HepG2 (cell line): Measurements from ENCODE around the gene PLCD4. TPM values are rescaled to one million over a fixed set of nuclear protein-coding genes. Genes with fewer than 3 reads are reported as not detected.
A peak's percentile ranks its signal among the peaks of the same experiment; 100 is the strongest.

Experiments
- DPF2 ChIP-seq: sonication (generic); formaldehyde crosslinking; IDR thresholded peaks from 2 replicates; pipeline ENCODE4 v1.4.0; 2020; ENCODE audit warnings: mild to moderate bottlenecking, low read depth, missing genetic modification reagents, borderline replicate concordance
- HOXD1 ChIP-seq: sonication (generic); formaldehyde crosslinking; IDR thresholded peaks from 2 replicates; pipeline ENCODE4 v1.5.0; 2020; ENCODE audit warnings: missing genetic modification reagents
- KLF13 ChIP-seq: sonication (generic); formaldehyde crosslinking; IDR thresholded peaks from 2 replicates; pipeline ENCODE4 v1.4.0; 2020; ENCODE audit warnings: mild to moderate bottlenecking, missing genetic modification reagents
- NFAT5 ChIP-seq: sonication (generic); formaldehyde crosslinking; IDR thresholded peaks from 2 replicates; pipeline ENCODE4 v1.4.0; 2020; ENCODE audit warnings: missing genetic modification reagents
- PLRG1 ChIP-seq: fragments of 450-650 bp; conservative IDR thresholded peaks from 2 replicates; pipeline ENCODE4 v1.6.1; 2016
- ZFYVE20 ChIP-seq: sonication (generic); formaldehyde crosslinking; IDR thresholded peaks from 2 replicates; pipeline ENCODE4 v1.8.0; 2023; ENCODE audit warnings: low read depth, mild to moderate bottlenecking, moderate library complexity, missing genetic modification reagents, borderline replicate concordance
- ZNF354B ChIP-seq: sonication (generic); formaldehyde crosslinking; IDR thresholded peaks from 2 replicates; pipeline ENCODE4 v1.8.0; 2022; ENCODE audit warnings: mild to moderate bottlenecking, missing genetic modification reagents
- ZNF556 ChIP-seq: sonication (generic); formaldehyde crosslinking; IDR thresholded peaks from 2 replicates; pipeline ENCODE4 v1.4.0; 2020; ENCODE audit warnings: mild to moderate bottlenecking, missing genetic modification reagents, borderline replicate concordance
- ZNF563 ChIP-seq: sonication (generic); formaldehyde crosslinking; IDR thresholded peaks from 2 replicates; pipeline ENCODE4 v1.8.0; 2022; ENCODE audit warnings: mild to moderate bottlenecking, moderate library complexity, missing genetic modification reagents
- ZNF629 ChIP-seq: sonication (generic); formaldehyde crosslinking; conservative IDR thresholded peaks from 2 replicates; pipeline ENCODE4 v1.5.0; 2020; ENCODE audit warnings: missing genetic modification reagents
- ZNF749 ChIP-seq: sonication (generic); formaldehyde crosslinking; IDR thresholded peaks from 2 replicates; pipeline ENCODE4 v1.8.0; 2022; ENCODE audit warnings: mild to moderate bottlenecking, missing genetic modification reagents, moderate library complexity, borderline replicate concordance
- ZNF883 ChIP-seq: sonication (generic); formaldehyde crosslinking; IDR thresholded peaks from 2 replicates; pipeline ENCODE4 v1.5.1; 2020; ENCODE audit warnings: mild to moderate bottlenecking, missing genetic modification reagents; ENCODE audit errors: not compliant biosample characterization
- polyA plus RNA-seq, 8 experiments: library from polyadenylated mRNA; depleted of rRNA in 3 of 8; stranded (reverse) in 7 of 8; unstranded in 1 of 8; fragments of >200 nt; fragmentation: Illumina TruSeq in 4 of 8; extraction: Trizol in 4 of 8; gene quantifications; 2 replicates each; pipeline versions ENCODE4 v1.2.1 to v1.2.3, GENCODE V29; 2011 to 2016; ENCODE audit warnings: low read depth in 4 of 8, missing spikeins in 1 of 8, mixed read lengths in 1 of 8; ENCODE audit not compliant: insufficient read depth in 1 of 8
- total RNA-seq, 5 experiments: library from RNA; depleted of rRNA; stranded (reverse); fragments of >200 nt; fragmentation: Illumina TruSeq; extraction: Trizol; gene quantifications; 2 replicates each; pipeline ENCODE4 v1.2.3, GENCODE V29; 2016; ENCODE audit warnings: low read depth in 1 of 5
- TF ChIP-seq, protein P1 (sequence below), 2 experiments: sonication (generic) in 1 of 2; formaldehyde crosslinking in 1 of 2; IDR thresholded peaks; 2 replicates each; pipeline versions ENCODE4 v1.4.0 to v1.6.1; 2016 to 2020; ENCODE audit warnings: borderline replicate concordance in 1 of 2, low read depth in 1 of 2, mild to moderate bottlenecking in 1 of 2, missing genetic modification reagents in 1 of 2
- TF ChIP-seq, protein P2 (sequence below): sonication (generic); formaldehyde crosslinking; IDR thresholded peaks from 2 replicates; pipeline ENCODE4 v1.4.0; 2020; ENCODE audit warnings: missing genetic modification reagents
- TF ChIP-seq, protein P3 (sequence below): sonication (generic); formaldehyde crosslinking; IDR thresholded peaks from 2 replicates; pipeline ENCODE4 v1.4.0; 2020; ENCODE audit warnings: mild to moderate bottlenecking, missing genetic modification reagents
- TF ChIP-seq, protein P4 (sequence below): IDR thresholded peaks from 2 replicates; pipeline ENCODE4 v1.6.1; 2016; ENCODE audit warnings: mild to moderate bottlenecking, missing biosample characterization, missing genetic modification reagents

Gene PLCD4
- total and polyA plus RNA-seq, 2 of the 13 experiments (the other 11 are each of a cell fraction or from before 2014, with no cell fraction given), result 0.26 TPM; not detected in 1

- TF ChIP-seq, protein P1, sequence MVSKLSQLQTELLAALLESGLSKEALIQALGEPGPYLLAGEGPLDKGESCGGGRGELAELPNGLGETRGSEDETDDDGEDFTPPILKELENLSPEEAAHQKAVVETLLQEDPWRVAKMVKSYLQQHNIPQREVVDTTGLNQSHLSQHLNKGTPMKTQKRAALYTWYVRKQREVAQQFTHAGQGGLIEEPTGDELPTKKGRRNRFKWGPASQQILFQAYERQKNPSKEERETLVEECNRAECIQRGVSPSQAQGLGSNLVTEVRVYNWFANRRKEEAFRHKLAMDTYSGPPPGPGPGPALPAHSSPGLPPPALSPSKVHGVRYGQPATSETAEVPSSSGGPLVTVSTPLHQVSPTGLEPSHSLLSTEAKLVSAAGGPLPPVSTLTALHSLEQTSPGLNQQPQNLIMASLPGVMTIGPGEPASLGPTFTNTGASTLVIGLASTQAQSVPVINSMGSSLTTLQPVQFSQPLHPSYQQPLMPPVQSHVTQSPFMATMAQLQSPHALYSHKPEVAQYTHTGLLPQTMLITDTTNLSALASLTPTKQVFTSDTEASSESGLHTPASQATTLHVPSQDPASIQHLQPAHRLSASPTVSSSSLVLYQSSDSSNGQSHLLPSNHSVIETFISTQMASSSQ (IDR thresholded peaks at IDR 0.05; ENCODE audit: low read depth), result peak; percentile 33; the same call in 1 of the 2 replicates
- TF ChIP-seq, protein P1 (CRISPR knock-in tag; IDR thresholded peaks at IDR 0.05; ENCODE audit: borderline replicate concordance), result peak; percentile 65; the same call in 1 of the 2 replicates
- TF ChIP-seq, protein P2, sequence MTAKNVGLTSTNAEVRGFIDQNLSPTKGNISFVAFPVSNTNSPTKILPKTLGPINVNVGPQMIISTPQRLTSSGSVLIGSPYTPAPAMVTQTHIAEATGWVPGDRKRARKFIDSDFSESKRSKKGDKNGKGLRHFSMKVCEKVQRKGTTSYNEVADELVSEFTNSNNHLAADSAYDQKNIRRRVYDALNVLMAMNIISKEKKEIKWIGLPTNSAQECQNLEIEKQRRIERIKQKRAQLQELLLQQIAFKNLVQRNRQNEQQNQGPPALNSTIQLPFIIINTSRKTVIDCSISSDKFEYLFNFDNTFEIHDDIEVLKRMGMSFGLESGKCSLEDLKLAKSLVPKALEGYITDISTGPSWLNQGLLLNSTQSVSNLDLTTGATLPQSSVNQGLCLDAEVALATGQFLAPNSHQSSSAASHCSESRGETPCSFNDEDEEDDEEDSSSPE, result peak; percentile 91
- peak; percentile 89 for TF ChIP-seq ZNF563 (CRISPR knock-in tag)
- TF ChIP-seq, protein P3, sequence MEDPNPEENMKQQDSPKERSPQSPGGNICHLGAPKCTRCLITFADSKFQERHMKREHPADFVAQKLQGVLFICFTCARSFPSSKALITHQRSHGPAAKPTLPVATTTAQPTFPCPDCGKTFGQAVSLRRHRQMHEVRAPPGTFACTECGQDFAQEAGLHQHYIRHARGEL, result peak; percentile 89; the same call in 1 of the 2 replicates
- no peak for TF ChIP-seq ZFYVE20
- no peak for TF ChIP-seq KLF13 (CRISPR knock-in tag)
- TF ChIP-seq ZNF629 (CRISPR knock-in tag), result no peak
- TF ChIP-seq, protein P4, sequence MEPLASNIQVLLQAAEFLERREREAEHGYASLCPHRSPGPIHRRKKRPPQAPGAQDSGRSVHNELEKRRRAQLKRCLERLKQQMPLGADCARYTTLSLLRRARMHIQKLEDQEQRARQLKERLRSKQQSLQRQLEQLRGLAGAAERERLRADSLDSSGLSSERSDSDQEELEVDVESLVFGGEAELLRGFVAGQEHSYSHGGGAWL, result peak; percentile 77; the same call in 1 of the 2 replicates
- peak; percentile 81 for TF ChIP-seq ZNF556 (CRISPR knock-in tag)
- TF ChIP-seq HOXD1, result 0 out of 2 replicates have a peak, but pooled peaks have one; percentile 41
- TF ChIP-seq DPF2 (CRISPR knock-in tag), result no peak
- peak; percentile 67 for TF ChIP-seq ZNF883 (CRISPR knock-in tag)
- TF ChIP-seq NFAT5 (CRISPR knock-in tag), result no peak
- TF ChIP-seq ZNF749 (CRISPR knock-in tag), result peak; percentile 70; the same call in 1 of the 2 replicates
- no peak for TF ChIP-seq PLRG1
- TF ChIP-seq ZNF354B, result 0 out of 2 replicates have a peak, but pooled peaks have one; percentile 9
Observed at GRCh38 chr2:218659258-218659987, 51.7 kb downstream of the PLCD4 start, which contains the start of the genes BCS1L and ZNF142 (continued).
